ENCODE data around the gene PALB2.

PALB2 gene

DNA sequence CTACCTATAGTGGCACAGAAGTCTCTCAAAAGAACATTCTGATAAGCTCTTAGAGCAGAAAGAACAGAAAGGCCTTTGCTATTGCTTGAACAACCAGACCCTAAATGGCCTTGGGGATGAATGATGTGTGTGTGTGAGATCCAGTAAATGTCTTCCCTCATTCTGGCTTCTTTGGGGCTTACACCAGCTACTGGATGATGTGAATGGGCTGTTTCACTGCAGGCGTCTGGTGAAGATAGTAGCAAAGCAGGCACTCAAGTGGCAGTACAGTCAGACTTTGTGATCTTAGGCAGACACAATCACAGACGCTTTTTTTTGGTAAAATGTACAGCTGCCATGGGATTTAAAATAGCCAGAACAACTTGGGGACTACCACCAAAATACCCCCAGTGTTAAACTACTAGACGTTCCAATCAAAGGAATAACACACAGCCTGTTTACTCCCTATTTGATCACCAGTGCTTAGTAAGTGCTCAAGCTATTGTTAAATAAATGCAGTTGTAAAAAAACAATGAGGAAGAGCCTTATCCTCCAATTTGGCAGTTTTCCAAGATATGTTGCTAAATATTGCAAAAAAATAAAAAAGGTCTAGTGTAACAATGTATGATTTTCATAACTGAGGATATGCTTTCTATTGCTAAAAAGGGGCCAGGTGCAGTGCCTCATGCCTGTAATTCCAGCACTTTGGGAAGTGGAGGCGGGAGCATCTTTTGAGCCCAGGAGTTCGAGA is 62.8 kb downstream of the PALB2 start:
- ChIA-PET POLR2A (no interaction called here), CTCF (interaction anchor here (1.2 to 2.0 kb wide), 2 partner anchors 10 to 19 kb away, joined by 4 to 7 read pairs; partner anchors contain the start of gene NDUFAB1)
- DNase-seq (ENCODE audit: extremely low spot score): no peak
- TF ChIP-seq, protein P1, sequence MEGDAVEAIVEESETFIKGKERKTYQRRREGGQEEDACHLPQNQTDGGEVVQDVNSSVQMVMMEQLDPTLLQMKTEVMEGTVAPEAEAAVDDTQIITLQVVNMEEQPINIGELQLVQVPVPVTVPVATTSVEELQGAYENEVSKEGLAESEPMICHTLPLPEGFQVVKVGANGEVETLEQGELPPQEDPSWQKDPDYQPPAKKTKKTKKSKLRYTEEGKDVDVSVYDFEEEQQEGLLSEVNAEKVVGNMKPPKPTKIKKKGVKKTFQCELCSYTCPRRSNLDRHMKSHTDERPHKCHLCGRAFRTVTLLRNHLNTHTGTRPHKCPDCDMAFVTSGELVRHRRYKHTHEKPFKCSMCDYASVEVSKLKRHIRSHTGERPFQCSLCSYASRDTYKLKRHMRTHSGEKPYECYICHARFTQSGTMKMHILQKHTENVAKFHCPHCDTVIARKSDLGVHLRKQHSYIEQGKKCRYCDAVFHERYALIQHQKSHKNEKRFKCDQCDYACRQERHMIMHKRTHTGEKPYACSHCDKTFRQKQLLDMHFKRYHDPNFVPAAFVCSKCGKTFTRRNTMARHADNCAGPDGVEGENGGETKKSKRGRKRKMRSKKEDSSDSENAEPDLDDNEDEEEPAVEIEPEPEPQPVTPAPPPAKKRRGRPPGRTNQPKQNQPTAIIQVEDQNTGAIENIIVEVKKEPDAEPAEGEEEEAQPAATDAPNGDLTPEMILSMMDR (IDR thresholded peaks at IDR 0.05; ENCODE audit: control extremely low read depth, extremely low read depth, low read depth, missing control alignments): no peak

GRCh38 chr16:23577493-23577892 is 63.6 kb downstream of the PALB2 start:
- no peak for DNase-seq (ENCODE audit: extremely low spot score)
- TF ChIP-seq, protein P1 (IDR thresholded peaks at IDR 0.05; ENCODE audit: control extremely low read depth, extremely low read depth, low read depth, missing control alignments): no peak
- ChIA-PET POLR2A (no interaction called here), CTCF (interaction anchor here (1.2 to 2.0 kb wide), 2 partner anchors 9 to 19 kb away, joined by 4 to 7 read pairs; partner anchors contain the start of gene NDUFAB1)

DNA sequence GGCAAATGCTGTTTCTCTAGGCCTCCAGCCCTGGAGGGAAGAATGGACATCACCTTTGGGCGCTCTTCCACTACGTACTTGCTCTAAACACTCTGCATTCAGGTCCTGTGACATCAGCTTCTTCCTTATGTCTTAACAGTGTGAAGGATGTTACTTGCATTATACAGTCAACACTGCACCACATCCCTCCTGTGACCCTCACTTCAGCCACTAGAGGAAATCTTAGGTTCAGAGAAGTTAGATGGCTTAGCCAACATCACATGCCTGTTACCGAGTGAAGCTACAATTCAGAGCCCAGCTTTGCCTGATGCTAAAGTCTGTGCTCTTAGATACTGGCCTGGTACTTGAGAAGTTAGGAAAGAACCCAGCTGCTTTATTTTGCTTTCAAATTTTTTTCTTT is 65.3 kb downstream of the PALB2 start:
- ChIA-PET POLR2A (no interaction called here), CTCF (interaction anchor here (1.2 to 1.4 kb wide), 2 partner anchors 17 to 21 kb away, joined by 3 read pairs; no protein-coding TSS in a partner anchor)
- DNase-seq (ENCODE audit: extremely low spot score): no peak
- TF ChIP-seq, protein P1 (IDR thresholded peaks at IDR 0.05; ENCODE audit: control extremely low read depth, extremely low read depth, low read depth, missing control alignments): no peak

GRCh38 chr16:23573817-23574216 is 67.3 kb downstream of the PALB2 start:
- no peak for DNase-seq (ENCODE audit: extremely low spot score)
- ChIA-PET CTCF (interaction anchor here (1.1 to 3.4 kb wide), 2 partner anchors 21 to 23 kb away, joined by 3 to 14 read pairs; no protein-coding TSS in a partner anchor), POLR2A (interaction anchor here (0.6 kb wide), 1 partner anchor 226 kb away, joined by 3 read pairs; no protein-coding TSS in a partner anchor)
- TF ChIP-seq, protein P1 (IDR thresholded peaks at IDR 0.05; ENCODE audit: control extremely low read depth, extremely low read depth, low read depth, missing control alignments): no peak

- TF ChIP-seq, protein P1 (IDR thresholded peaks at IDR 0.05; ENCODE audit: control extremely low read depth, extremely low read depth, low read depth, missing control alignments): no peak
- ChIA-PET POLR2A (no interaction called here), CTCF (interaction anchor here (3.4 to 5.2 kb wide), 2 partner anchors 13 to 25 kb away, joined by 14 to 34 read pairs; partner anchors contain the start of genes EARS2 and UBFD1)
- no peak for DNase-seq (ENCODE audit: extremely low spot score)
Observed at GRCh38 chr16:23572394-23572793, 68.7 kb downstream of the PALB2 start.

DNA sequence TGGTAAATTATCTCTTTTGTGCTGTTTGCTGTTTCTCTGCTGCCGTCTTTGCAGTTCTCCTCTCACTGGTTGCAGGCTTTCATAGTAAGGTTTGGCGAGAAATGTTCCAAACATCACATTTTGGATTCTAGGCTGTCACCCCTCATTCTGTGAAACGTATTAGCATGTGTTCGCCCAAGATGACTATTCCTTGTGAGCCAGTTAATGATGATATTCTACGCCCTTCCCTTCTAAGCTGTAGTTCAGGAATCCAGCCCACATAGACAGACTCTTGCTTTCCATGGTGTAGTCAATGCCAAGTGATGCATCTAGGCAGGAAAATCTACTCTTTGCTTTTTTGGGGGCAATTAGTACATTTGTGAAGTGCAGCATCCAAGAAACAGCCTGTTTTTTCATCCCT is 69.2 kb downstream of the PALB2 start:
- TF ChIP-seq, protein P1 (IDR thresholded peaks at IDR 0.05; ENCODE audit: control extremely low read depth, extremely low read depth, low read depth, missing control alignments): no peak

More for the DNA sequence above, 69.2 kb downstream of the PALB2 start:
- DNase-seq (ENCODE audit: extremely low spot score): no peak
- ChIA-PET POLR2A (no interaction called here), CTCF (interaction anchor here (3.4 to 5.2 kb wide), 2 partner anchors 13 to 25 kb away, joined by 14 to 34 read pairs; partner anchors contain the start of genes EARS2 and UBFD1)
